Activated CD8-positive, alpha-beta memory T cell treated with anti-CD3 and anti-CD28 coated beads, Interleukin-2, amount 10 ng/mL, durations not matched to agents 7 days and 5 days (primary cell): ENCODE results near the gene RBP3. TPM values are rescaled to one million over a fixed set of nuclear protein-coding genes. Genes with fewer than 3 reads are reported as not detected.
"Not testable (repeated sequence)": the region's sequence is repeated elsewhere in the genome, so short reads cannot be mapped to it uniquely, and the experiment has no call there.

Source experiments
- ATAC-seq: fragments of 150-1000 bp; cut with Tn5 transposase; one replicate; pipeline ENCODE4 v1.10.0; 2021; ENCODE audit warnings: moderate library complexity
- CTCF ChIA-PET: fragments of 350-600 bp; sonication (Branson Sonifier 250); formaldehyde crosslinking; loops from one replicate; lab custom pipeline; 2021; ENCODE audit warnings: antibody characterized with exemption; lab: Charles Lee
- DNase-seq: peaks from one replicate; pipeline ENCODE4 v3.0.0-alpha.2; 2020
- H3K27ac Mint-ChIP-seq: one replicate; pipeline ENCODE4 v1.8.0; 2021; ENCODE audit warnings: mild to moderate bottlenecking, mixed read lengths
- H3K27me3 Mint-ChIP-seq: one replicate; pipeline ENCODE4 v1.8.0; 2021; ENCODE audit warnings: mixed read lengths
- H3K36me3 Mint-ChIP-seq: one replicate; pipeline ENCODE4 v1.8.0; 2021; ENCODE audit warnings: mild to moderate bottlenecking, mixed read lengths
- H3K4me1 Mint-ChIP-seq: one replicate; pipeline ENCODE4 v1.8.0; 2021; ENCODE audit warnings: mixed read lengths
- H3K4me3 Mint-ChIP-seq: one replicate; pipeline ENCODE4 v1.8.0; 2021; ENCODE audit warnings: mild to moderate bottlenecking, moderate library complexity, mixed read lengths
- H3K9me3 Mint-ChIP-seq: one replicate; pipeline ENCODE4 v1.8.0; 2022; ENCODE audit warnings: low read depth, mixed read lengths
- total RNA-seq, 2 experiments: library from RNA; stranded (reverse); gene quantifications; one replicate each; pipeline ENCODE4 v1.2.3, GENCODE V29; 2021

The RBP3 gene
- total RNA-seq, 2 experiments from 2014 or later = not detected

GRCh38 chr10:47379901-47380300, 31.7 kb downstream of the RBP3 start:
- Mint-ChIP-seq H3K9me3 (no peaks in the 10 kb centered on the region), H3K36me3 (peaks cover 2% of the 10 kb centered on the region), H3K4me3 (no peak overlapping the region), H3K4me1 (peaks cover 22% of the 10 kb centered on the region), H3K27ac (no peak overlapping the region), H3K27me3 (peaks cover 70% of the 10 kb centered on the region)
- CTCF ChIA-PET = interaction anchor here (0.7 to 1.1 kb wide), 2 partner anchors 1097 to 1273 kb away, joined by 3 read pairs; no protein-coding TSS in a partner anchor
- DNase-seq (peak; percentile 27), ATAC-seq (no peak)

- CTCF ChIA-PET = interaction anchor here (0.7 to 1.1 kb wide), 2 partner anchors 1098 to 1274 kb away, joined by 3 read pairs; no protein-coding TSS in a partner anchor
- Mint-ChIP-seq H3K27ac (no peak overlapping the region), H3K27me3 (peaks cover 71% of the 10 kb centered on the region), H3K4me3 (no peak overlapping the region), H3K9me3 (peaks cover 2% of the 10 kb centered on the region), H3K4me1 (peaks cover 23% of the 10 kb centered on the region), H3K36me3 (peaks cover 5% of the 10 kb centered on the region)
- peak; percentile 35 for DNase-seq
- ATAC-seq = no peak
Measured at GRCh38 chr10:47380341-47381102, 32.4 kb downstream of the RBP3 start.

DNA sequence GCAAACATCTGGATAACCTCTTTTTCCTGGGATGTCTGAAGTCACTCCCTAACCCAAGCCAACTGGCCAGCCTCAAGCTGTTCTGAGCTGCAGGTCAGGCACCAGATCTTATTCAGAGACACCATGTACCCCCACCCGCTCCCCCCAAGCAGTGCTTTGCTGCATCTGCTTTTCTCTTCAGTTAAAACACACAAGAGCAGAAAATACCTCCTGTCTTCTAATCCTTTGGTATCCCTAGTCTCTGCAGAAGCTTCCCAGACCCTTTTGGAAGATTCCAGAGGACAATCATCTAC, 32.9 kb downstream of the RBP3 start:
- Mint-ChIP-seq H3K27me3 (peaks cover 70% of the 10 kb centered on the region), H3K36me3 (peaks cover 7% of the 10 kb centered on the region), H3K4me1 (peaks cover 23% of the 10 kb centered on the region), H3K9me3 (peaks cover 5% of the 10 kb centered on the region), H3K27ac (no peak overlapping the region), H3K4me3 (no peak overlapping the region)
- ATAC-seq (no peak), DNase-seq (peak; percentile 35)
- CTCF ChIA-PET = interaction anchor here (1.1 kb wide), 1 partner anchor 1098 kb away, joined by 3 read pairs; no protein-coding TSS in a partner anchor

DNA sequence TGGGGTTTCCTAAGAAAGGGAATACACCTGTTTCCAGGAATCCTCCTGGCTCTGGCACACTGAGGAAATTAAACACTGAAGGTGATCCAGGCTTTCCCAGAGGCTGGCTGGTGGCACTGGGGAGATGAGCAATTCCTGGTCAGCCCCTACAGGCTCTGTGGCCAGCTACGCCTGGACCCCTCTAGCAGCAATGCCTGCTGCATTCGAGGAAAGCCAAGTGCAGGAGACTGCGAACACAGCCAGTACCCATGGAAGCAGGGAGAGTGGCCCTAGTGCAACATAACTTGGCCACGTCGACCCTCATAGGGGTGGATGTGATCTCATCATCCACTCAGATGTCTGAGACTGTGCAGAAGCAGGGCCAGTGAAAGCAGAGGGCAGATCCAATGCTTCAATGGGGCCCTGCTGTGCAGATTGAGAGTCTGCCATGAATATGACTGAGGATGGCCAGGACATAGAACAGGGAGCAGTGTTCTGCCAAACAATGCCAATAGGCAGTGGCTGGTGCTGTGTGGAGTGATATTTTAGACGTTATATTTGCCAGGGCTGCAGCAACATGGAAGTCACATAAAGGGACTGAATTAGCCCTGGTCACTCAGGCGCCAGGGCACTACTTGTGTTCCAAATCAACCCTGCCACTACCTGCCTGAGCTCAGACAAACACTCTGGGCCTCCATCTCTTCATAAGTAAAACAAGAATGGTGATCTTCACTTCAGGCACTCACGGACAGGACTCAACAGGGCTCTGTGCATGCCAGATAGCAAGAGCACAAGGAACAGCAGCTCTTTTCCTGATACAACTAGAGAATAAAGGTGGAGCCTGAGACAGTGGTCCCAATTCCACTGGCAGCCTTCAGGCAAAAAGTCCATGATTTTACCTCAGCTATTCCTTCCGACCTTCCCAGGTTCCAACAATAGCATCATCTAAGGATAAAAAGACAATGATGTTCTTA, 33.5 kb downstream of the RBP3 start:
- ATAC-seq = no peak
- Mint-ChIP-seq H3K4me1 (peaks cover 23% of the 10 kb centered on the region), H3K4me3 (no peak overlapping the region), H3K27ac (no peak overlapping the region), H3K9me3 (peaks cover 5% of the 10 kb centered on the region), H3K36me3 (peaks cover 7% of the 10 kb centered on the region), H3K27me3 (peaks cover 65% of the 10 kb centered on the region)
- peak; percentile 33 for DNase-seq
- CTCF ChIA-PET = no interaction called here

- peak overlapping the region; percentile 73 for H3K4me3 Mint-ChIP-seq
- no peak overlapping the region for H3K27ac Mint-ChIP-seq
- DNase-seq = peak; percentile 27
- peaks cover 14% of the 10 kb centered on the region for H3K9me3 Mint-ChIP-seq
- ATAC-seq = no peak
- CTCF ChIA-PET = interaction anchor here (1.3 to 1.4 kb wide), 2 partner anchors 15 to 22 kb away, joined by 3 read pairs; no protein-coding TSS in a partner anchor
- H3K27me3 Mint-ChIP-seq = peaks cover 57% of the 10 kb centered on the region
- H3K4me1 Mint-ChIP-seq = peaks cover 23% of the 10 kb centered on the region
- peaks cover 9% of the 10 kb centered on the region for H3K36me3 Mint-ChIP-seq
Measured at GRCh38 chr10:47383261-47384147, 35.3 kb downstream of the RBP3 start.

GRCh38 chr10:47384148-47384921, 36.2 kb downstream of the RBP3 start, which contains the start of gene ZNF488:
TSS of gene ZNF488 (minus strand) at chr10:47384293. CDS start at chr10:47368829, 15,464 bp downstream.
- peaks cover 58% of the 10 kb centered on the region for H3K27me3 Mint-ChIP-seq
- CTCF ChIA-PET = interaction anchor here (1.3 to 1.4 kb wide), 2 partner anchors 14 to 21 kb away, joined by 3 read pairs; no protein-coding TSS in a partner anchor

DNA sequence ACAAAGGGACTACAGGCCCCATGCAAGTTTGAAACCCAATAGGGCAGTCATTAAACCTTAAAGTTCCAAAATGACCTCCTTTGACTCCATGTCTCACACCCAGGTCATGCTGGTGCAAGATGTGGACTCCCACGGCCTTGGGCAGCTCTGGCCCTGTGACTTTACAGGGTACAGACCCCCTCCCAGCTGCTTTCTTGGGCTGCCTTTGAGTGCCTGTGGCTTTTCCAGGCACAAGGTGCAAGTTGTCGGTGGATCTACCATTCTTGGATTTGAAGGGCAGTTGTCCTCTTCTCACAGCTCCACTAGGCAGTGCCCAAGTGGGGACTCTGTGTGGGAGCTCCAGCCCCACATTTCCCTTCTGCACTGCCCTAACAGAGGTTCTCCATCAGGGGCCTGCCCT, 37.9 kb downstream of the RBP3 start:
- CTCF ChIA-PET, H3K36me3 Mint-ChIP-seq, H3K4me3 Mint-ChIP-seq, H3K27ac Mint-ChIP-seq, ATAC-seq: not testable (repeated sequence)
- peak; percentile 16 for DNase-seq
- Mint-ChIP-seq H3K9me3 (peaks cover 14% of the 10 kb centered on the region), H3K4me1 (peaks cover 10% of the 10 kb centered on the region), H3K27me3 (peaks cover 56% of the 10 kb centered on the region)

More at GRCh38 chr10:47384148-47384921, 36.2 kb downstream of the RBP3 start, which contains the start of gene ZNF488:
- ATAC-seq (peak; percentile 97), DNase-seq (peak; percentile 72)
- no peak within 1 kb of the TSS for H3K27ac Mint-ChIP-seq
- H3K9me3 Mint-ChIP-seq = peaks cover 14% of the 10 kb centered on the region
- H3K4me3 Mint-ChIP-seq = peak within 1 kb of the TSS; percentile 73
- peaks cover 9% of the 10 kb centered on the region for H3K36me3 Mint-ChIP-seq
- peaks cover 23% of the 10 kb centered on the region for H3K4me1 Mint-ChIP-seq

DNA sequence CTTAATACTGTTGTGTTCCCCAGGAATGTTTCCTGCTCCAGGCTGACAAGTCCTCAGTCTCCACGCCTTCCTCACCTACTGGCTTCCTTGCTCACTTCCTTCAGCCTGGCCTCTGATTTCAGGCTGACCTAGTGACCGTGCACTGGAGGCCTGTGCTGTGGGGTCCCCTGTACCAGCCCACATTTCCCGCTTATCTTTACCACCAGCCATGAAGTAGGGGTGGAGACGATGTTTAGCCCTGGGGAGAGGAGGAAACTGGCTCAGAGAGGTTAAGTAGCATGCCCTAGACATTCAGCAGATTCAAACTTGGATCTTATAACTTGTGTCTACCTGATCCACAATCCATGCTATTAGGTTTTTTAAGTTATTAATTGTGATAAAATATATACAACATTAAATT, 40.7 kb downstream of the RBP3 start:
- DNase-seq = peak; percentile 5
- Mint-ChIP-seq H3K27me3 (peaks cover 52% of the 10 kb centered on the region), H3K27ac (no peak overlapping the region)

GRCh38 chr10:47389619-47390018, 41.5 kb downstream of the RBP3 start:
- Mint-ChIP-seq H3K4me3 (no peak overlapping the region), H3K27me3 (peaks cover 57% of the 10 kb centered on the region), H3K36me3 (peaks cover 9% of the 10 kb centered on the region), H3K9me3 (peaks cover 14% of the 10 kb centered on the region), H3K27ac (no peak overlapping the region), H3K4me1 (peaks cover 4% of the 10 kb centered on the region)
- no peak for ATAC-seq
- no peak for DNase-seq
- CTCF ChIA-PET = no interaction called here

More for the DNA sequence above, 40.7 kb downstream of the RBP3 start:
- CTCF ChIA-PET = no interaction called here
- Mint-ChIP-seq H3K9me3 (peaks cover 14% of the 10 kb centered on the region), H3K4me1 (peaks cover 4% of the 10 kb centered on the region), H3K36me3 (peaks cover 9% of the 10 kb centered on the region), H3K4me3 (no peak overlapping the region)
- no peak for ATAC-seq

GRCh38 chr10:47396311-47396717, 48.2 kb downstream of the RBP3 start:
- CTCF ChIA-PET = interaction anchor here (0.7 to 0.9 kb wide), 2 partner anchors 83 to 372 kb away, joined by 3 to 4 read pairs; no protein-coding TSS in a partner anchor
- H3K27me3 Mint-ChIP-seq = peaks cover 53% of the 10 kb centered on the region
- DNase-seq (peak; percentile 15), ATAC-seq (no peak)
- no peaks in the 10 kb centered on the region for H3K36me3 Mint-ChIP-seq
- H3K27ac Mint-ChIP-seq = no peak overlapping the region
- H3K9me3 Mint-ChIP-seq = no peaks in the 10 kb centered on the region
- H3K4me1 Mint-ChIP-seq = peaks cover 3% of the 10 kb centered on the region
- no peak overlapping the region for H3K4me3 Mint-ChIP-seq

DNA sequence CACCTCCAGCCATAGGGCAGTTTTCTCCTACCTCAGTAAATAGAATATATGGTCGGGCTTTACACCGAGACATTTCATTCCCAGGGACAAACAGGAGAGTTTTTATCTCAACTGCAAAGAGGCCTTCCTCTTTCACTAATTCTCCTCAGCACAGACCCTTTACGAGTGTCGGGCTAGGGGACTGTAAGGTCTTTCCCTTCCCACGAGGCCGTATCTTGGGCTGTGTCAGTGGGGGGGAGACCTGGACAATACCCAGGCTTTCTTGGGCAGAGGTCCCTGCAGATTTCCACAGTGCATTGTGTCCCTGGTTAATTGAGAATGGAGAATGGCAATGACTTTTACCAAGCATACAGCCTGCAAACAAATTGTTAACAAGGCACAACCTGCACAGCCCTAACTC, 49.1 kb downstream of the RBP3 start:
- Mint-ChIP-seq H3K4me3 (no peak overlapping the region), H3K27me3 (peaks cover 50% of the 10 kb centered on the region), H3K36me3 (no peaks in the 10 kb centered on the region), H3K9me3 (no peaks in the 10 kb centered on the region), H3K27ac (no peak overlapping the region), H3K4me1 (peaks cover 3% of the 10 kb centered on the region)
- ATAC-seq (no peak), DNase-seq (no peak)
- CTCF ChIA-PET = no interaction called here

DNA sequence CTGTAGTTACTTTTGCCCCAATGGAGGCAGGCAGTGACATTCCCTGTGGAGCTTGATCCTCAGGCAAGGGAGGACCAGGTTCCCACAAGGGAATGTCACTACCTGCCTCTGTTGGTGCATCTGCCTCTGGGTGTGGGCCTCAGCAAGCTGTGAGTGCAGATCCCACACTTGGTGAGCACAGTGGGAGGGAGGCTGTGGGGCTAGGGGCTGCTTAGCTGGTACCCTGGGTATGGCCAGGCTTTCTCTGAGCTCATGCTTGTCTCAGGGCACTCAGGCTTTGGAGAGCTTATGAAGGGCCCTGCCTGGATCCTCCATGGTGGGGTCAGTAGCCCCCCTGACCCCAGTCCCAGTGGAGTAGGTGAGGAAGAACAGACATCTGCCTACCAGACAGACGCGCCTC, 52.1 kb downstream of the RBP3 start:
- no peak for ATAC-seq
- DNase-seq = no peak
- no peak overlapping the region for H3K27ac Mint-ChIP-seq
- no peak overlapping the region for H3K4me3 Mint-ChIP-seq
- no peaks in the 10 kb centered on the region for H3K9me3 Mint-ChIP-seq
- no peaks in the 10 kb centered on the region for H3K36me3 Mint-ChIP-seq
- peaks cover 3% of the 10 kb centered on the region for H3K4me1 Mint-ChIP-seq
- H3K27me3 Mint-ChIP-seq = peaks cover 25% of the 10 kb centered on the region
- CTCF ChIA-PET = no interaction called here
